ENCODE measurements around the gene SFTPD. TPM values are rescaled to one million over a fixed set of nuclear protein-coding genes. Genes with fewer than 3 reads are reported as not detected.

SFTPD gene
- total RNA-seq, 1 experiment from 2014 or later = 0.39 TPM

GRCh38 chr10:79981450-79982361, 32.8 kb upstream of the SFTPD start:
- peak; percentile 45 to 71 for DNase-seq
- Mint-ChIP-seq H3K36me3 (ENCODE audit: insufficient read depth, unreplicated experiment) (peaks cover 6% of the 10 kb centered on the region), H3K4me1 (ENCODE audit: low read depth, unreplicated experiment) (peaks cover 8% of the 10 kb centered on the region), H3K27ac (ENCODE audit: unreplicated experiment) (no peak overlapping the region), H3K4me3 (ENCODE audit: unreplicated experiment) (peak overlapping the region; percentile 82), H3K27me3 (ENCODE audit: insufficient read depth, unreplicated experiment) (peaks cover 22% of the 10 kb centered on the region), H3K9me3 (ENCODE audit: unreplicated experiment) (peaks cover 14% of the 10 kb centered on the region)
- Histone ChIP-seq H3K4me3 (ENCODE audit: low read depth, low read length) (peak overlapping the region; percentile 82), H3K9me3 (no peaks in the 10 kb centered on the region), H3K27me3 (replicated peaks; ENCODE audit: control insufficient read depth, insufficient read depth, low read length) (no peaks in the 10 kb centered on the region), H3K4me1 (peaks cover 5% of the 10 kb centered on the region; the same call in 1 of the 2 replicates), H3K36me3 (ENCODE audit: control insufficient read depth, insufficient read depth, low read length) (no peaks in the 10 kb centered on the region)
- POLR2A ChIA-PET = no interaction called here
- intact Hi-C loops (cut with micrococcal nuclease; ENCODE audit: unreplicated experiment) = loop anchor here (1.0 kb wide), 1 partner anchor 66 kb away; no protein-coding TSS in a partner anchor
- no TSS peak for BruUV-seq (replicated peaks)
- CTCF ChIA-PET = no interaction called here
- peak in 1 of 2 experiments; percentile 30 for TF ChIP-seq CTCF (IDR thresholded peaks at IDR 0.05; ENCODE audit: insufficient read depth in 1 of 2, low read depth in 1 of 2, low read length in 1 of 2, severe bottlenecking in 1 of 2, unreplicated experiment in 1 of 2)

GRCh38 chr10:79980711-79981110, 31.8 kb upstream of the SFTPD start:
- intact Hi-C loops (cut with micrococcal nuclease; ENCODE audit: unreplicated experiment) = loop anchor here (1.0 kb wide), 1 partner anchor 67 kb away; no protein-coding TSS in a partner anchor
- Mint-ChIP-seq H3K9me3 (ENCODE audit: unreplicated experiment) (peaks cover 18% of the 10 kb centered on the region), H3K27me3 (ENCODE audit: insufficient read depth, unreplicated experiment) (peaks cover 22% of the 10 kb centered on the region)

More at GRCh38 chr10:79980711-79981110, 31.8 kb upstream of the SFTPD start:
- H3K4me1 ChIP-seq = peaks cover 5% of the 10 kb centered on the region; the same call in 1 of the 2 replicates
- no peaks in the 10 kb centered on the region for H3K27me3 ChIP-seq (replicated peaks; ENCODE audit: control insufficient read depth, insufficient read depth, low read length)
- H3K4me3 ChIP-seq (ENCODE audit: low read depth, low read length) = no peak overlapping the region
- TF ChIP-seq CTCF (IDR thresholded peaks at IDR 0.05; ENCODE audit: insufficient read depth in 1 of 2, low read depth in 1 of 2, low read length in 1 of 2, severe bottlenecking in 1 of 2, unreplicated experiment in 1 of 2) = no peak
- DNase-seq = no peak
- Mint-ChIP-seq H3K27ac (ENCODE audit: unreplicated experiment) (no peak overlapping the region), H3K36me3 (ENCODE audit: insufficient read depth, unreplicated experiment) (peaks cover 6% of the 10 kb centered on the region), H3K4me1 (ENCODE audit: low read depth, unreplicated experiment) (peaks cover 8% of the 10 kb centered on the region), H3K4me3 (ENCODE audit: unreplicated experiment) (peak overlapping the region; percentile 82)
- peaks cover 2% of the 10 kb centered on the region for H3K9me3 ChIP-seq
- POLR2A ChIA-PET = no interaction called here
- H3K36me3 ChIP-seq (ENCODE audit: control insufficient read depth, insufficient read depth, low read length) = no peaks in the 10 kb centered on the region
- CTCF ChIA-PET = no interaction called here
- no TSS peak for BruUV-seq (replicated peaks)

Measured in Caco-2 (cell line).